Trophoblast cell (in vitro differentiated cells and primary cell): Measurements from ENCODE around the gene SLC36A4.

Experiments
- DNase-seq, 2 donors: peaks; one replicate each; pipeline ENCODE4 v3.0.0-alpha.2; 2016
- H2AFZ ChIP-seq: 2 replicates; pipeline ENCODE4 v1.6.1; 2013; ENCODE audit warnings: low read length, moderate library complexity, mild to moderate bottlenecking; ENCODE audit not compliant: insufficient read depth, poor library complexity
- H2AK5ac ChIP-seq: 2 replicates; pipeline ENCODE4 v1.6.1; 2013; ENCODE audit warnings: mild to moderate bottlenecking, low read length
- H2BK120ac ChIP-seq: 2 replicates; pipeline ENCODE4 v1.6.1; 2013; ENCODE audit warnings: low read length, mild to moderate bottlenecking, moderate library complexity; ENCODE audit not compliant: insufficient read depth, poor library complexity
- H2BK12ac ChIP-seq: 2 replicates; pipeline ENCODE4 v1.6.1; 2013; ENCODE audit warnings: mild to moderate bottlenecking, low read length, moderate library complexity
- H2BK5ac ChIP-seq: 2 replicates; pipeline ENCODE4 v1.6.1; 2013; ENCODE audit warnings: low read length, low read depth, moderate library complexity, mild to moderate bottlenecking; ENCODE audit not compliant: poor library complexity
- H3K14ac ChIP-seq: 2 replicates; pipeline ENCODE4 v1.6.1; 2013; ENCODE audit warnings: mild to moderate bottlenecking, low read length
- H3K18ac ChIP-seq: 2 replicates; pipeline ENCODE4 v1.6.1; 2013; ENCODE audit warnings: mild to moderate bottlenecking, low read length
- H3K23ac ChIP-seq: 2 replicates; pipeline ENCODE4 v1.6.1; 2013; ENCODE audit warnings: low read length
- H3K27ac ChIP-seq: 2 replicates; pipeline ENCODE4 v1.5.1; 2013; ENCODE audit warnings: low read depth, mild to moderate bottlenecking, inconsistent platforms, low read length, moderate library complexity
- H3K27me3 ChIP-seq: 2 replicates; pipeline ENCODE4 v1.6.1; 2013; ENCODE audit warnings: inconsistent platforms, mild to moderate bottlenecking, low read length, moderate library complexity; ENCODE audit not compliant: insufficient read depth
- H3K36me3 ChIP-seq, 2 experiments: 1 replicate in 1 of 2; 2 replicates in 1 of 2; pipeline ENCODE4 v1.6.1; 2013; ENCODE audit warnings: low read length in 2 of 2, mild to moderate bottlenecking in 2 of 2, moderate library complexity in 1 of 2; ENCODE audit not compliant: insufficient read depth in 2 of 2, control insufficient read depth in 1 of 2
- H3K4ac ChIP-seq: 2 replicates; pipeline ENCODE4 v1.6.1; 2013; ENCODE audit warnings: low read depth, mild to moderate bottlenecking, low read length, moderate library complexity
- H3K4me1 ChIP-seq, 2 experiments: 1 replicate in 1 of 2; 2 replicates in 1 of 2; pipeline ENCODE4 v1.6.1; 2013; ENCODE audit warnings: low read length in 2 of 2, mild to moderate bottlenecking in 2 of 2, moderate library complexity in 1 of 2; ENCODE audit not compliant: insufficient read depth in 2 of 2, control insufficient read depth in 1 of 2
- H3K4me2 ChIP-seq: 2 replicates; pipeline ENCODE4 v1.6.1; 2013; ENCODE audit warnings: inconsistent platforms, mild to moderate bottlenecking, low read length, moderate library complexity
- H3K4me3 ChIP-seq: 2 replicates; pipeline ENCODE4 v1.5.1; 2013; ENCODE audit warnings: mild to moderate bottlenecking, low read depth, low read length, inconsistent platforms
- H3K79me1 ChIP-seq: one replicate; pipeline ENCODE4 v1.6.1; 2013; ENCODE audit warnings: low read length
- H3K79me2 ChIP-seq: 2 replicates; pipeline ENCODE4 v1.6.1; 2013; ENCODE audit warnings: low read length, mild to moderate bottlenecking; ENCODE audit not compliant: control insufficient read depth, insufficient read depth, poor library complexity
- H3K9ac ChIP-seq: 2 replicates; pipeline ENCODE4 v1.6.1; 2013; ENCODE audit warnings: mild to moderate bottlenecking, low read length
- H3K9me3 ChIP-seq: 2 replicates; pipeline ENCODE4 v1.6.1; 2013; ENCODE audit warnings: low read depth, mild to moderate bottlenecking, control low read depth, inconsistent platforms, low read length; ENCODE audit not compliant: insufficient read depth
- H4K12ac ChIP-seq: 2 replicates; pipeline ENCODE4 v1.6.1; 2013; ENCODE audit warnings: low read depth, mild to moderate bottlenecking, low read length, moderate library complexity
- H4K8ac ChIP-seq: 2 replicates; pipeline ENCODE4 v1.6.1; 2013; ENCODE audit warnings: low read depth, mild to moderate bottlenecking, low read length, moderate library complexity
- H4K91ac ChIP-seq: one replicate; pipeline ENCODE4 v1.6.1; 2013; ENCODE audit warnings: low read depth, mild to moderate bottlenecking, low read length, moderate library complexity
- WGBS: extraction: QIAGEN DNeasy Blood & Tissue Kit; methylation state at CpG from one replicate; pipeline ENCODE4 v1.1.7; 2013; ENCODE audit warnings: missing lambda C conversion rate; ENCODE audit not compliant: insufficient read length, insufficient coverage; ENCODE audit errors: extremely low coverage; 5-methylcytosine and 5-hydroxymethylcytosine counted together

Gene SLC36A4

DNA sequence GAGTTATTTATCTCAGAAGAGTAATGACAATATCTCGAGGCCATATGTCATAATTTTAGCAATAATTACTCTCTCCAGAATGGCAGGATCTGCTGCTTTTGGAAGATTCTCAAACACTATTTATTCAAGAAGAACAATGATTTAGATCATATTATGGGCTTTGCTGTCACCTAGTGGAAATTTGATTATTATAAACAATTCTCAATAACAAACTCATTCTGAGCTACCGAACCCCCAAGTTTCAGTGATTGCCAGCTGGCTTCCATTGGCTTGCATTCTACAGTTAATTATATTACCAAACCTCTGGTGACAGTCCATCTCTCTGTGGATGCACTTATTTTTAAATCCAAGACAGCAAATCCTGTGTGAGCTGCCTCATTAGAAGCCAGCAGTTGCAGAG lies 27.9 kb upstream of the SLC36A4 start:
- Histone ChIP-seq H3K27ac (no peak overlapping the region), H3K4me3 (no peak overlapping the region), H2AK5ac (no peak overlapping the region), H3K79me2 (no peaks in the 10 kb centered on the region), H4K12ac (no peak overlapping the region), H3K9me3 (no peaks in the 10 kb centered on the region), H3K18ac (no peak overlapping the region), H3K36me3 (no peaks in the 10 kb centered on the region), H3K14ac (no peak overlapping the region), H2AFZ (no peak overlapping the region), H2BK12ac (no peak overlapping the region), H4K8ac (no peak overlapping the region), H2BK5ac (no peak overlapping the region), H2BK120ac (no peak overlapping the region), H3K9ac (no peak overlapping the region), H4K91ac (no peak overlapping the region), H3K23ac (no peak overlapping the region), H3K4me2 (no peak overlapping the region), H3K79me1 (no peaks in the 10 kb centered on the region), H3K4me1 (peaks cover 0 to 2% of the 10 kb centered on the region in 2 experiments), H3K27me3 (no peaks in the 10 kb centered on the region), H3K4ac (no peak overlapping the region)
- no CpG with 5 or more reads among the region's 2 CpGs for WGBS
- DNase-seq: peak in 1 of 2 donors; percentile 33

DNA sequence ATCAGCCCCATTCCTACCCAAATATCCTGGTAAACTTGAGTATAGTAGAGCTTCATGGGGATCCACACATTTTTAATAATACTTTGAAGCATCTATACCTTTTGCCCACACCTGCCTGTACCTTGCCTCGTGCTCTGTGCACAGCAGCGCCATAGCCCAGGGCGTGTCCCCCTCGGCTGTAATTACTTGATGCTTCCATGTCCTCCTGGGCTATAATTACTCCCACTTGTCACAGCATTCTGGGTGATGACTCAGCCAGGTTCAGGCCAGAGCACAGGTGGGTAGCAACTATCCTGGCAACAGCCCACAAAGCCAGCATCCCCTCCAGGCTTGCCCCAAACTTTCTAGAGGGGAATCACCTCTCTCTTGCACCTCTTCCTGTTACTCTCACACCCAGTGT lies 23.7 kb upstream of the SLC36A4 start:
- H3K9ac ChIP-seq: no peak overlapping the region
- H3K18ac ChIP-seq: no peak overlapping the region
- no peak overlapping the region for H3K4ac ChIP-seq
- WGBS: no CpG with 5 or more reads among the region's 4 CpGs
- H3K14ac ChIP-seq: no peak overlapping the region
- no peak overlapping the region for H2AK5ac ChIP-seq
- no peaks in the 10 kb centered on the region for H3K27me3 ChIP-seq
- no peaks in the 10 kb centered on the region for H3K9me3 ChIP-seq
- H4K12ac ChIP-seq: no peak overlapping the region
- H2BK5ac ChIP-seq: no peak overlapping the region
- H3K27ac ChIP-seq: no peak overlapping the region
- H3K4me1 ChIP-seq: peaks cover 4 to 8% of the 10 kb centered on the region in 2 experiments
- no peak overlapping the region for H4K8ac ChIP-seq
- no peak overlapping the region for H2BK12ac ChIP-seq
- H2AFZ ChIP-seq: no peak overlapping the region
- no peak overlapping the region for H3K4me3 ChIP-seq
- H4K91ac ChIP-seq: no peak overlapping the region
- no peak overlapping the region for H3K23ac ChIP-seq
- H3K79me1 ChIP-seq: no peaks in the 10 kb centered on the region
- no peak for DNase-seq
- no peak overlapping the region for H3K4me2 ChIP-seq
- H3K36me3 ChIP-seq: no peaks in the 10 kb centered on the region
- H3K79me2 ChIP-seq: no peaks in the 10 kb centered on the region
- no peak overlapping the region for H2BK120ac ChIP-seq

DNA sequence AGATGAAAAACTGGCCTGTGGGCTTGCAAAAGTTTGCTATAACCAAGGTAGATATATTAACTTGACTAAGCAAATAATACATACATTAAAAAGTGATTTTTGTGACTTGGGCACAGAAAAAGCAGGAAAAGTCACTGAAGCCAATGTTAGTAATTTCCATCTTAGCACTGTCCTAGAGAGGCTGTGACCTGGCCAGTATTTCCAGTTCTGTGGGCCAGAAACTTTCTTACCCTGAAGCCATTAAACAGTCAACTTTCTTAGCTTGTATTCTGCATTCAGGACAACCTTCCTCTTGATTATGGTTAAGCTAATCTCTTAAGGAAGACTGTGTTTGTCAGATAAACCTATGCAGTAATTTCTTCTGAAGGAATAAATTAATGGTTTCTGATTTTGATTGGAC lies 22.3 kb upstream of the SLC36A4 start:
- H2BK120ac ChIP-seq: no peak overlapping the region
- no peak overlapping the region for H2BK12ac ChIP-seq
- H4K12ac ChIP-seq: no peak overlapping the region
- H3K27me3 ChIP-seq: no peaks in the 10 kb centered on the region
- peaks cover 4 to 8% of the 10 kb centered on the region in 2 experiments for H3K4me1 ChIP-seq
- H3K36me3 ChIP-seq: no peaks in the 10 kb centered on the region
- H3K9me3 ChIP-seq: no peaks in the 10 kb centered on the region
- no peak overlapping the region for H4K8ac ChIP-seq
- H4K91ac ChIP-seq: no peak overlapping the region
- no peak overlapping the region for H2BK5ac ChIP-seq
- no peak overlapping the region for H3K27ac ChIP-seq
- no peak overlapping the region for H3K4me3 ChIP-seq
- H2AK5ac ChIP-seq: no peak overlapping the region
- H3K9ac ChIP-seq: no peak overlapping the region
- H3K79me1 ChIP-seq: no peaks in the 10 kb centered on the region
- H3K18ac ChIP-seq: no peak overlapping the region
- peak in 1 of 2 donors; percentile 36 for DNase-seq
- H3K4me2 ChIP-seq: no peak overlapping the region
- no peak overlapping the region for H2AFZ ChIP-seq
- no peak overlapping the region for H3K14ac ChIP-seq
- H3K79me2 ChIP-seq: no peaks in the 10 kb centered on the region
- no peak overlapping the region for H3K23ac ChIP-seq
- no peak overlapping the region for H3K4ac ChIP-seq

DNA sequence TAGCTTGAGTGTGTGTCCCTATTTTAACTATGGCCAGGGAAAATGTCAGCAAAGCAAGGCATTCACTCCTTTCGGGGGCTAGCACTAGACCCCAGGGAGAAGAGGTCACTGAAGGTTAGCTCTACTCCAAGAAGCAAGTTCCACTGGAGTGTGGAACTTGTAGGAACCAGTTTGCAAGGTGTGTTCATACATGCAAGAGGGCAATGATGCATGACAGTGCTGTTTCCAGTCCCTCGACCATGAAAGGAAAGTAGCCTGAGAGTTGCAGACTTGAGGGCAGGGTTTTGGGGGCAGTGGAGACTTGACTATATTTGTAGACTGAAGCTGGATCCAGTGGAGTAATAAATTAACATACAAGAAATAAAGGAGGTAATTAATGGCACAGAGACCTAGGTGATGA lies 21.6 kb upstream of the SLC36A4 start:
- peaks cover 4 to 8% of the 10 kb centered on the region in 2 experiments for H3K4me1 ChIP-seq
- no peak overlapping the region for H3K27ac ChIP-seq
- no peak overlapping the region for H3K4me3 ChIP-seq
- no peak for DNase-seq
- no peak overlapping the region for H3K4me2 ChIP-seq
- no peak overlapping the region for H3K9ac ChIP-seq
- no peaks in the 10 kb centered on the region for H3K79me1 ChIP-seq
- no peak overlapping the region for H3K4ac ChIP-seq
- no peak overlapping the region for H2BK120ac ChIP-seq
- WGBS: no CpG with 5 or more reads among the region's 2 CpGs
- no peaks in the 10 kb centered on the region for H3K36me3 ChIP-seq
- H2BK12ac ChIP-seq: no peak overlapping the region
- H2AK5ac ChIP-seq: no peak overlapping the region
- H4K91ac ChIP-seq: peak overlapping the region; percentile 7
- H3K18ac ChIP-seq: no peak overlapping the region
- H3K27me3 ChIP-seq: no peaks in the 10 kb centered on the region
- H3K79me2 ChIP-seq: no peaks in the 10 kb centered on the region
- H3K14ac ChIP-seq: no peak overlapping the region
- no peak overlapping the region for H2AFZ ChIP-seq
- no peak overlapping the region for H4K12ac ChIP-seq
- H2BK5ac ChIP-seq: no peak overlapping the region
- no peaks in the 10 kb centered on the region for H3K9me3 ChIP-seq
- no peak overlapping the region for H4K8ac ChIP-seq
- H3K23ac ChIP-seq: no peak overlapping the region
